Posterior vena cava (tissue), 2 donors: Measurements from ENCODE around the gene ZNF521. TPM values are rescaled to one million over a fixed set of nuclear protein-coding genes. Genes with fewer than 3 reads are reported as not detected.

Source experiments
- DNase-seq: peaks from one replicate; pipeline ENCODE4 v3.0.0-alpha.2; 2020; ENCODE audit warnings: low spot score
- intact Hi-C, 2 donors: fragments of 100-400 bp; cut with DNase I; formaldehyde crosslinking; loops; one replicate each; pipeline versions ENCODE4 v1.14.1 to v1.14.2; 2022 to 2023
- total RNA-seq, 2 donors: library from RNA; stranded (reverse); fragmentation: NEBNext Ultra II Directional; extraction: Animal tissue kit (Norgen Biotek cat#: 25700); gene quantifications; one replicate each; pipeline ENCODE4 v1.2.1, GENCODE V29; 2021
- donor health status: DM: yes; HTN: yes; CAD: no.
- donor health status: DM: yes; HTN: yes; CAD: no.

ZNF521 gene
- total RNA-seq, 2 donors from 2014 or later: 29.0 to 44.5 TPM

DNA sequence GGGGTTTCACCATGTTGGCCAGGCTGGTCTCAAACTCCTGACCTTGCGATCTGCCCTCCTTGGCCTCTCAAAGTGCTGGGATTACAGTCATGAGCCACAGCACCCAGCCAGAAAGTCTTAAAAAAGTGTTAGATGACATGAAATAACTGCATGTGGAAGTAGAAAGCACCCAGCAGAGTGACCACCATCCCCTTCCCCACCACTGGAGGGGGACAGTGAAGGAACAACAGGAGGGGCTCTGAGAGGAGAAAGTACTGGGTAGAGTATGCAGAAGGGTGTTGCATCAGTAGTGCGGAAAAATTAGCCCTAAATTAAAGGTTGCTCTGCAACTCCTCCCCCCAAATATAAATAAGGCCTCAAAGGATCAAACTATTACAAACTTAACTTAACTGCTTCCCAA lies 230.5 kb downstream of the ZNF521 start:
- DNase-seq: no peak
- intact Hi-C loops: no loop called here

GRCh38 chr18:25113566-25113965 lies 238.4 kb downstream of the ZNF521 start:
- intact Hi-C loops: no loop called here
- no peak for DNase-seq

- intact Hi-C loops: no loop called here
- DNase-seq: no peak
Observed at GRCh38 chr18:25112821-25113434, 239.0 kb downstream of the ZNF521 start.

- DNase-seq: no peak
- intact Hi-C loops: no loop called here
Observed at GRCh38 chr18:25111377-25112288, 240.3 kb downstream of the ZNF521 start.

DNA sequence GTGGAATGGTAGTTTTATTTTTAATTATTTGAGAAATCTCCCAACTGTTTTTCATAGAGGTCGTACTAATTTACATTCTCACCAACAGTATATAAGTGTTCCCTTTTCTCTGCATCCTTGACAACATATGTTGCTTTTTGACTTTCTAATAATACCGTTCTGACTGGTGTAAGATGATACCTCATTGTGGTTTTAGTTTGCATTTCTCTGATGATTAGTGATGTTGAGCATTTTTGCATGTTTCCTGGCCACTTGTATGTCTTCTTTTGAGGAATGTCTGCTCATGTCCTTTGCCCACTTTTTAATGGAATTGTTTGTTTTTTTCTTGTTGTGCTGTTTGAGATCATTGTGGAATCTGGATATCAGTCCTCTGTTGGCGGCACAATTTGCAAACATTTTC lies 242.5 kb downstream of the ZNF521 start:
- intact Hi-C loops: no loop called here
- no peak for DNase-seq

DNA sequence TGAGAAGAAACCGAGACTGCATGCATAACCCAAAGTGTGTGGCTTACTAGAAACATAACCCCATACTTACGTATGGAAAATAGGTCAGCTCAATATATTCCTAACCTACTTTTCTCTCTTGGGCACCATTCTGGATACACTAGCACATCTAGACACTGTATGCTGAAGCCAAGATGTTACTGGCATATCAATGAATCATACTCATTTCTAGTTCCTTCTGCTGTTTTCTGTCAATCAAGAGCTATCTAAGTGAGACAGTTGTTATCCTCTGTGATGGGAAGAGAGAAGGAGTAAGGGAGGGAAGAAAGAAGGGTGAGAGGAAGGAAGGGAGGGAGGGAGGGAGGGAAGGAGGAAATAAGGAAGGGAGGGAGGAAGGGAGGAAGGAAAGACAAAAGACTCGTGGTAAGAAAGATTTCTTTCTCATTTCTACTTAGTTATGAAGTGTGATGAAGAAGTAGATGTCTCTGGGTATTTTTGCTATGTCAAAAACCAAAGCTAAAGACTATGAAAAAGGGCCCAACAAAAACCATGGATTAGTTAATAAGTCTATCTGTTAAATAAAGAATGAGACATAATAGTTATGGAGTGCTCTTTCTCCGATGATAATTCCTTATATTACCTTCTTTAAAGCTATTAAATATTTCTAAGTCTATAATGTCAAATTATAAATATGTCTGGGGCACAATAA lies 248.4 kb downstream of the ZNF521 start:
- intact Hi-C loops: no loop called here

DNA sequence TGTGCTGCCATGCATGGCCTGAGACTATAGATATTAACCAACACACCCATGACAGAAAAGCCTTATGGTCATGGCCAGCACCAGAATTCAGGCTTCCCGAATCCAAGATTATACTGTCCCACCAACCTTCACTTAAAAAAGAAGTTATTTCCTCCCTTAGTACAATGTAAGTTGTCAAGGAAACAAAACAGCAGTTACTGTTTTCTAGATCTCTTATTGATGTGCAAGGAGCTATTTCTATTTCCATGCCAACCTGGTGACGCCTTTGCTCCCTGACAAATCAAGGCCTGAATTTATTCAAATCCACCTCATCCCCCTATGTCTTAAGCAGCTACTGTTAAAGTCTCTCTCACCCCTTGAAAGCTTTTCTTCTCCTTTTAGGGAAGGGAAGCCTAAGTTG lies 249.3 kb downstream of the ZNF521 start:
- intact Hi-C loops: no loop called here
- no peak for DNase-seq

More for the DNA sequence above, 248.4 kb downstream of the ZNF521 start:
- no peak for DNase-seq

GRCh38 chr18:25100418-25100817 lies 251.5 kb downstream of the ZNF521 start:
- intact Hi-C loops: no loop called here
- DNase-seq: no peak

DNA sequence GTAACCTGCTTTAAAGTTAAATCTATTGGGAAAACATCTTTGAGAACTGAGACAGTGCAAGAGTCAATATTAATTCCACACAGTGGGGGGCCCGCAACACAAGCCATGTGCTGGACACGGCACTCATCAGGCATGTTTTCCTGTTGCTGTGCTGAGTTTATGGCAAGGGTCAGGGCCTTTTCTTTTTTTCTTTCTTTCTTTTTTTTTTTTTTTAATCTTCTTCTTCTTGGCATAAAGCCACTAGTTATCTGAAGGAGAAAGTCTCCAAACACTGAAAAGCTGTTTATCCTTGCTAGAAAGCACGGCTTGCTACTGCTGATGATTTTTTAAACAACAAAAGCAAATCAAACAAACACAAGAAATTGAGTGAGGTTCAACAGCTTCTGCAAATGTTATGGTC lies 252.1 kb downstream of the ZNF521 start:
- DNase-seq: no peak
- intact Hi-C loops: no loop called here

GRCh38 chr18:25097569-25098056 lies 254.4 kb downstream of the ZNF521 start:
- DNase-seq: no peak
- intact Hi-C loops: no loop called here

DNA sequence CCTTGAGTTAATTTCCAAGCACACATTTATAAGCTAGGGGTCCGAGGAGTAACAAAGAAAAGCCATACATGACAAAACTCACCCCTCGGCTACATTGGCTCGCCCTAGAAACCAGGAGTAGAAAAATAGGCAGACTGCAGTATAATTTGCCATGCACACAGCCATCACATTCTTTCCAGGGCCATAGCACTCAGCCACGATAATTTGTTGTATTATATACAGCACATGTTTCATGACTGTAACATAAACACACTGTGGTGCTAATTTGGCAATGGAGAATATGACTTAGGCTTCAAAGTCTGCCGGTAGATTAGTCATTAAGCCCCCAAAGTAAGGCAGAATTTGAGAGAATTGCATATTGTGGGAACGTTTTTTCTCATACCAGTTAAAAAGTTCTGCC lies 254.9 kb downstream of the ZNF521 start:
- intact Hi-C loops: no loop called here

DNA sequence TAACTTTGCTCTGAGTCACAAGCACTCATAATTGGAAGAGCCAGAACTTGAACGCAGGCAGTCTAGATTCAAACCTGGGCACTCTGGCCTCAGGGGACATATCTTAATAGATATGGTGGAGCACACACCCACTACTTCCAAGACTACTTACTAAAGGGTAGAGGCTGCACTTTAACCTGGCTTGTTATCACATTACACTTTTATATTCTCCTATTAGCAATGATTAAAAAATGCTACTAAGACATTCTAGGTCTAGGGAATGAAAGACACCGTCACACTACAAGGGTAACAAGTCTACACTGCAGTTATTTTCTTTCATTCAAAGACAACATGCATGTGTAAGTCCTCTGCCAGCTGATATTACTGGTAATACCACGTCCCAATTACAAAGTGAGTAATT lies 258.8 kb downstream of the ZNF521 start:
- no peak for DNase-seq
- intact Hi-C loops: no loop called here

More for the DNA sequence above, 254.9 kb downstream of the ZNF521 start:
- DNase-seq: no peak

- intact Hi-C loops: no loop called here
- no peak for DNase-seq
Observed at GRCh38 chr18:25089470-25089869, 262.5 kb downstream of the ZNF521 start.

- DNase-seq: no peak
- intact Hi-C loops: no loop called here
Observed at GRCh38 chr18:25086876-25087275, 265.1 kb downstream of the ZNF521 start.

- intact Hi-C loops: no loop called here
- no peak for DNase-seq
Observed at GRCh38 chr18:25081001-25081400, 271.0 kb downstream of the ZNF521 start.

DNA sequence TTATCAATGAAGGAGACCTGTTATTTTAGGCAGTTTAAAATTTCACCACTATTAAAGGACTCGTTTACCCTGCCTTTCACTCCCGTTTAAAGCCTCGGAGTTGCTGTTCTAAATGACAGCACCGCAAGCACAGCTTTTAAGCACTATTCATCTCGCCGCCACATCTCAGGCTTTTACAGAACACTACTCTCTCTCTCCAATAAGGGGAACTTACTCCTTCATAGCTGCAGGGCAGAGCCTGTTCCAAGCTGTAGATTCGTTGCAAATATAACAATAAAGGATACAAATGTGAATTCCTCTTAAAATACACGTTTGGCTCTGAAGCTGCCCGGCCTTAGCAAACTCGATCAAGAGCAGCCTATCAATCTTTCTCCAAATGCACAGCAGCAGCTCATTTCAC lies 271.8 kb downstream of the ZNF521 start:
- intact Hi-C loops: no loop called here
- no peak for DNase-seq

- intact Hi-C loops: no loop called here
- no peak for DNase-seq
Observed at GRCh38 chr18:25077944-25078723, 273.8 kb downstream of the ZNF521 start.

GRCh38 chr18:25077038-25077943 lies 274.7 kb downstream of the ZNF521 start:
- DNase-seq: no peak
- intact Hi-C loops: no loop called here
